Measurements from ENCODE around the gene CSF2RB.

DNA sequence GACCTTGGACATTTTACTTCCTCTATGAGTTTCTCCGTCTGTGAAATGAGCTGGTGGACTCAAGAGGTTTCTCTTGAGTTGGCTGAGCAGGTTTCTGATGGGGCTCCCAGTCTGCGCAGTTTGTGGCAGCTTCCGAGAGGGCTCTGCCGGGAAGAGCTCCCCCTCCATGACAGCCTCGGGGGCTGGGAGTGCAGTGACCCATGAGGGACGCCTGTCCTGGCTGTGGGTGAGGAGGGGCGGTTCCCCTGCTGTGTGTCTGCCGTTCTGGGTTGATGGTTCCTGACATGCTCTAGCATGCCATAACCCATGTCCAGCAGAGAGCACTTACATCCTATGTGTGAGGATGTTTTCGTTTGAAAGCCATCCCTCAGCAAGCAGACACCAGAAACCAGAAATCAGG lies 14.8 kb downstream of the CSF2RB start:
- no peak for TF ChIP-seq SP140L (CRISPR knock-in tag; IDR thresholded peaks at IDR 0.05; ENCODE audit: borderline replicate concordance)
- no peak for TF ChIP-seq SP2 (CRISPR knock-in tag; IDR thresholded peaks at IDR 0.05)
- no peak for TF ChIP-seq TAF1 (CRISPR knock-in tag; IDR thresholded peaks at IDR 0.05)
- TF ChIP-seq SNRNP70 (IDR thresholded peaks at IDR 0.05; ENCODE audit: low read depth, low read length) = no peak
- no peak for TF ChIP-seq NFIC (IDR thresholded peaks at IDR 0.05; ENCODE audit: low read length)
- TF ChIP-seq KLF11 (CRISPR knock-in tag; IDR thresholded peaks at IDR 0.05) = no peak
- TF ChIP-seq FOXM1 (CRISPR knock-in tag; IDR thresholded peaks at IDR 0.05) = no peak
- TF ChIP-seq, protein P1, sequence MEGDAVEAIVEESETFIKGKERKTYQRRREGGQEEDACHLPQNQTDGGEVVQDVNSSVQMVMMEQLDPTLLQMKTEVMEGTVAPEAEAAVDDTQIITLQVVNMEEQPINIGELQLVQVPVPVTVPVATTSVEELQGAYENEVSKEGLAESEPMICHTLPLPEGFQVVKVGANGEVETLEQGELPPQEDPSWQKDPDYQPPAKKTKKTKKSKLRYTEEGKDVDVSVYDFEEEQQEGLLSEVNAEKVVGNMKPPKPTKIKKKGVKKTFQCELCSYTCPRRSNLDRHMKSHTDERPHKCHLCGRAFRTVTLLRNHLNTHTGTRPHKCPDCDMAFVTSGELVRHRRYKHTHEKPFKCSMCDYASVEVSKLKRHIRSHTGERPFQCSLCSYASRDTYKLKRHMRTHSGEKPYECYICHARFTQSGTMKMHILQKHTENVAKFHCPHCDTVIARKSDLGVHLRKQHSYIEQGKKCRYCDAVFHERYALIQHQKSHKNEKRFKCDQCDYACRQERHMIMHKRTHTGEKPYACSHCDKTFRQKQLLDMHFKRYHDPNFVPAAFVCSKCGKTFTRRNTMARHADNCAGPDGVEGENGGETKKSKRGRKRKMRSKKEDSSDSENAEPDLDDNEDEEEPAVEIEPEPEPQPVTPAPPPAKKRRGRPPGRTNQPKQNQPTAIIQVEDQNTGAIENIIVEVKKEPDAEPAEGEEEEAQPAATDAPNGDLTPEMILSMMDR (CRISPR knock-in tag; IDR thresholded peaks at IDR 0.05) = no peak
- TF ChIP-seq, protein P2, sequence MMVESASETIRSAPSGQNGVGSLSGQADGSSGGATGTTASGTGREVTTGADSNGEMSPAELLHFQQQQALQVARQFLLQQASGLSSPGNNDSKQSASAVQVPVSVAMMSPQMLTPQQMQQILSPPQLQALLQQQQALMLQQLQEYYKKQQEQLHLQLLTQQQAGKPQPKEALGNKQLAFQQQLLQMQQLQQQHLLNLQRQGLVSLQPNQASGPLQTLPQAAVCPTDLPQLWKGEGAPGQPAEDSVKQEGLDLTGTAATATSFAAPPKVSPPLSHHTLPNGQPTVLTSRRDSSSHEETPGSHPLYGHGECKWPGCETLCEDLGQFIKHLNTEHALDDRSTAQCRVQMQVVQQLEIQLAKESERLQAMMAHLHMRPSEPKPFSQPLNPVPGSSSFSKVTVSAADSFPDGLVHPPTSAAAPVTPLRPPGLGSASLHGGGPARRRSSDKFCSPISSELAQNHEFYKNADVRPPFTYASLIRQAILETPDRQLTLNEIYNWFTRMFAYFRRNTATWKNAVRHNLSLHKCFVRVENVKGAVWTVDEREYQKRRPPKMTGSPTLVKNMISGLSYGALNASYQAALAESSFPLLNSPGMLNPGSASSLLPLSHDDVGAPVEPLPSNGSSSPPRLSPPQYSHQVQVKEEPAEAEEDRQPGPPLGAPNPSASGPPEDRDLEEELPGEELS (CRISPR knock-in tag; IDR thresholded peaks at IDR 0.05) = no peak
- TF ChIP-seq SIX1 (CRISPR knock-in tag; IDR thresholded peaks at IDR 0.05; ENCODE audit: borderline replicate concordance) = no peak

All from HepG2 (cell line).